ENCODE measurements around the gene ZC3H4.

Gene ZC3H4

GRCh38 chr19:47018923-47019322, 94.7 kb downstream of the ZC3H4 start:
- no peak for DNase-seq

Measured in RPMI8226 (cell line).